ENCODE results near the gene KRT78.

Gene KRT78

GRCh38 chr12:52801773-52802172 is 47.0 kb downstream of the KRT78 start:
- no peak overlapping the region for H3K27ac ChIP-seq

GRCh38 chr12:52800259-52800917 is 48.4 kb downstream of the KRT78 start:
- H3K27me3 ChIP-seq (ENCODE audit: insufficient read depth, low read depth, severe bottlenecking) = peaks cover 81% of the 10 kb centered on the region
- no peak for TF ChIP-seq CTCF (IDR thresholded peaks at IDR 0.05; ENCODE audit: low read depth, low read length)
- no peaks in the 10 kb centered on the region for H3K36me3 ChIP-seq
- H3K4me3 ChIP-seq (ENCODE audit: low read depth, low read length) = no peak overlapping the region
- DNase-seq = no peak
- no peaks in the 10 kb centered on the region for H3K9me3 ChIP-seq (ENCODE audit: severe bottlenecking)
- H3K27ac ChIP-seq = no peak overlapping the region

More at GRCh38 chr12:52801773-52802172, 47.0 kb downstream of the KRT78 start:
- H3K36me3 ChIP-seq = no peaks in the 10 kb centered on the region
- H3K27me3 ChIP-seq (ENCODE audit: insufficient read depth, low read depth, severe bottlenecking) = peaks cover 82% of the 10 kb centered on the region
- DNase-seq = no peak
- no peak for TF ChIP-seq CTCF (IDR thresholded peaks at IDR 0.05; ENCODE audit: low read depth, low read length)
- H3K9me3 ChIP-seq (ENCODE audit: severe bottlenecking) = no peaks in the 10 kb centered on the region
- no peak overlapping the region for H3K4me3 ChIP-seq (ENCODE audit: low read depth, low read length)

- H3K27ac ChIP-seq = no peak overlapping the region
- peaks cover 84% of the 10 kb centered on the region for H3K27me3 ChIP-seq (ENCODE audit: insufficient read depth, low read depth, severe bottlenecking)
- no peaks in the 10 kb centered on the region for H3K9me3 ChIP-seq (ENCODE audit: severe bottlenecking)
- H3K4me3 ChIP-seq (ENCODE audit: low read depth, low read length) = no peak overlapping the region
- DNase-seq = no peak
- TF ChIP-seq CTCF (IDR thresholded peaks at IDR 0.05; ENCODE audit: low read depth, low read length) = no peak
- no peaks in the 10 kb centered on the region for H3K36me3 ChIP-seq
These were observed 49.1 kb downstream of the KRT78 start for GRCh38 chr12:52799505-52800211.

- Histone ChIP-seq H3K27ac (no peak overlapping the region), H3K9me3 (ENCODE audit: severe bottlenecking) (no peaks in the 10 kb centered on the region), H3K36me3 (no peaks in the 10 kb centered on the region), H3K4me3 (ENCODE audit: low read depth, low read length) (no peak overlapping the region), H3K27me3 (ENCODE audit: insufficient read depth, low read depth, severe bottlenecking) (peaks cover 84% of the 10 kb centered on the region)
- DNase-seq = no peak
- TF ChIP-seq CTCF (IDR thresholded peaks at IDR 0.05; ENCODE audit: low read depth, low read length) = no peak
These were observed 49.9 kb downstream of the KRT78 start for GRCh38 chr12:52798671-52799504.

- Histone ChIP-seq H3K36me3 (no peaks in the 10 kb centered on the region), H3K4me3 (ENCODE audit: low read depth, low read length) (no peak overlapping the region), H3K27ac (no peak overlapping the region), H3K9me3 (ENCODE audit: severe bottlenecking) (no peaks in the 10 kb centered on the region), H3K27me3 (ENCODE audit: insufficient read depth, low read depth, severe bottlenecking) (peaks cover 85% of the 10 kb centered on the region)
- no peak for DNase-seq
- TF ChIP-seq CTCF (IDR thresholded peaks at IDR 0.05; ENCODE audit: low read depth, low read length) = no peak
These were observed 50.7 kb downstream of the KRT78 start for GRCh38 chr12:52798003-52798670.

Data from WERI-Rb-1 (cell line).